ENCODE measurements around the gene PAM16. TPM values are rescaled to one million over a fixed set of nuclear protein-coding genes. Genes with fewer than 3 reads are reported as not detected.
A peak's percentile ranks its signal among the peaks of the same experiment; 100 is the strongest.

PAM16 gene
- total and polyA plus RNA-seq, 10 donors: 26.7 to 88.8 (median 41.1) TPM

GRCh38 chr16:4316864-4317531 is 34.1 kb downstream of the PAM16 start:
- intact Hi-C loops (cut with DNase I; ENCODE audit: low total_unique reads): no loop called here
- Histone ChIP-seq H3K36me3 (no peaks in the 10 kb centered on the region), H3K4me1 (peaks cover 21 to 79% (median 60%) of the 10 kb centered on the region in 6 donors), H3K4me3 (peak overlapping the region; percentile 8 to 84 (median 50)), H3K27ac (peak overlapping the region; percentile 19 to 86 (median 66)), H3K27me3 (replicated peaks in 1 of 7) (peaks cover 0 to 76% (median 37%) of the 10 kb centered on the region in 7 donors), H3K9me3 (no peaks in the 10 kb centered on the region)
- 37 to 70% (median 62%) methylated on average over 11 to 20 of the region's 20 CpGs for WGBS, 5 donors
- DNase-seq: no peak
- peak in 2 of 3 donors; percentile 29 to 49 for TF ChIP-seq POLR2AphosphoS5 (IDR thresholded peaks at IDR 0.05)
- TF ChIP-seq CTCF (IDR thresholded peaks at IDR 0.05 in 8 of 11, conservative IDR thresholded peaks at IDR 0.05 in 3 of 11): no peak
- TF ChIP-seq POLR2A (IDR thresholded peaks at IDR 0.05): no peak

- DNase-seq: no peak
- H3K36me3 ChIP-seq: no peaks in the 10 kb centered on the region
- H3K4me3 ChIP-seq: peak overlapping the region; percentile 8 to 84 (median 50)
- peaks cover 0 to 76% (median 37%) of the 10 kb centered on the region in 7 donors for H3K27me3 ChIP-seq (replicated peaks in 1 of 7)
- H3K4me1 ChIP-seq: peaks cover 21 to 79% (median 60%) of the 10 kb centered on the region in 6 donors
- H3K27ac ChIP-seq: peak overlapping the region; percentile 19 to 86 (median 66)
- WGBS, 5 donors: 5 to 17% (median 9%) methylated on average over 30 to 93 of the region's 93 CpGs
- intact Hi-C loops (cut with DNase I; ENCODE audit: low total_unique reads): no loop called here
- TF ChIP-seq POLR2A (IDR thresholded peaks at IDR 0.05) (no peak), POLR2AphosphoS5 (IDR thresholded peaks at IDR 0.05) (no peak), CTCF (IDR thresholded peaks at IDR 0.05 in 8 of 11, conservative IDR thresholded peaks at IDR 0.05 in 3 of 11) (no peak)
- H3K9me3 ChIP-seq: no peaks in the 10 kb centered on the region
Observed at GRCh38 chr16:4316108-4316863, 34.8 kb downstream of the PAM16 start.

GRCh38 chr16:4315186-4316107 is 35.7 kb downstream of the PAM16 start, which contains the start of gene GLIS2:
TSS of gene GLIS2 (plus strand) at chr16:4316067. CDS start at chr16:4332281, 16,214 bp downstream.
- Histone ChIP-seq H3K4me3 (peak within 1 kb of the TSS; percentile 43 to 84 (median 60)), H3K9me3 (no peaks in the 10 kb centered on the region), H3K27ac (peak within 1 kb of the TSS; percentile 48 to 86 (median 81)), H3K4me1 (peaks cover 17 to 71% (median 59%) of the 10 kb centered on the region in 6 donors), H3K36me3 (no peaks in the 10 kb centered on the region), H3K27me3 (replicated peaks in 1 of 7) (peaks cover 0 to 76% (median 37%) of the 10 kb centered on the region in 7 donors)
- intact Hi-C loops (cut with DNase I; ENCODE audit: low total_unique reads): no loop called here
- DNase-seq: peak; percentile 85
- TF ChIP-seq CTCF (IDR thresholded peaks at IDR 0.05 in 8 of 11, conservative IDR thresholded peaks at IDR 0.05 in 3 of 11) (no peak), POLR2A (IDR thresholded peaks at IDR 0.05) (no peak), POLR2AphosphoS5 (IDR thresholded peaks at IDR 0.05) (peak in 2 of 3 donors; percentile 26 to 38)
- 0 to 2% (median 1%) methylated on average over 24 to 99 of the region's 115 CpGs for WGBS, 5 donors
